Prostate gland (tissue), 2 donors: ENCODE measurements around the gene BAIAP2.

Experiments
- CTCF ChIP-seq, 4 experiments: fragments of 200-600 bp in 2 of 4; fragments of 450-650 bp in 2 of 4; sonication (generic) in 2 of 4; IDR thresholded peaks; 1 replicate in 3 of 4; 2 replicates in 1 of 4; pipeline ENCODE4 v1.5.1; 2016 to 2019; ENCODE audit warnings: antibody characterized with exemption in 4 of 4, mild to moderate bottlenecking in 2 of 4, moderate library complexity in 2 of 4
- POLR2A ChIP-seq: fragments of 450-650 bp; IDR thresholded peaks from one replicate; pipeline ENCODE4 v1.6.1; 2016; ENCODE audit warnings: antibody characterized with exemption, mild to moderate bottlenecking
- POLR2AphosphoS5 ChIP-seq: sonication (generic); formaldehyde crosslinking; IDR thresholded peaks from one replicate; pipeline ENCODE4 v1.6.1; 2017; ENCODE audit warnings: antibody characterized with exemption

- TF ChIP-seq CTCF (IDR thresholded peaks at IDR 0.05) (no peak), POLR2A (no peak), POLR2AphosphoS5 (no peak)
Measured at GRCh38 chr17:81096741-81097133, 61.8 kb downstream of the BAIAP2 start.
